Kidney epithelial cell (primary cell): ENCODE results near the gene UQCC2. TPM values are rescaled to one million over a fixed set of nuclear protein-coding genes. Genes with fewer than 3 reads are reported as not detected.

ENCODE experiments used
- DNase-seq: peaks from one replicate; pipeline ENCODE4 v3.0.0-alpha.2; 2010; ENCODE audit warnings: low read depth
- H3K27me3 ChIP-seq: 2 replicates; pipeline ENCODE4 v1.6.0; 2011; ENCODE audit warnings: low read length; ENCODE audit not compliant: control insufficient read depth, insufficient read depth
- H3K36me3 ChIP-seq: 2 replicates; pipeline ENCODE4 v1.5.1; 2011; ENCODE audit warnings: low read length; ENCODE audit not compliant: control insufficient read depth, insufficient read depth
- H3K4me3 ChIP-seq: 2 replicates; pipeline ENCODE4 v1.5.1; 2011; ENCODE audit warnings: low read depth, mild to moderate bottlenecking, control low read depth, low read length
- CTCF ChIP-seq: IDR thresholded peaks from 2 replicates; pipeline ENCODE4 v1.5.1; 2011; ENCODE audit warnings: mild to moderate bottlenecking, moderate library complexity, low read length, control low read depth, inconsistent platforms; ENCODE audit not compliant: insufficient read depth, poor library complexity, severe bottlenecking
- total RNA-seq: library from RNA; depleted of rRNA; stranded (reverse); fragments of >200 nt; gene quantifications from 2 replicates; pipeline ENCODE4 v1.2.3, GENCODE V29; 2015

UQCC2 gene
- total RNA-seq, 1 donor from 2014 or later = 38.4 TPM

GRCh38 chr6:33717934-33718455 lies 6.5 kb upstream of the UQCC2 start:
- no peak for DNase-seq
- H3K4me3 ChIP-seq = no peak overlapping the region
- no peaks in the 10 kb centered on the region for H3K36me3 ChIP-seq
- H3K27me3 ChIP-seq = peaks cover 9% of the 10 kb centered on the region
- TF ChIP-seq CTCF = no peak

- TF ChIP-seq CTCF = no peak
- no peaks in the 10 kb centered on the region for H3K36me3 ChIP-seq
- peaks cover 4% of the 10 kb centered on the region for H3K27me3 ChIP-seq
- DNase-seq = no peak
- no peak overlapping the region for H3K4me3 ChIP-seq
Observed at GRCh38 chr6:33716890-33717632, 5.6 kb upstream of the UQCC2 start.

- Histone ChIP-seq H3K27me3 (peaks cover 2% of the 10 kb centered on the region), H3K36me3 (no peaks in the 10 kb centered on the region), H3K4me3 (no peak overlapping the region)
- DNase-seq = no peak
- TF ChIP-seq CTCF = no peak
Observed at GRCh38 chr6:33716379-33716778, 4.9 kb upstream of the UQCC2 start.

- DNase-seq = no peak
- H3K4me3 ChIP-seq = no peak overlapping the region
- H3K36me3 ChIP-seq = no peaks in the 10 kb centered on the region
- no peak for TF ChIP-seq CTCF
- H3K27me3 ChIP-seq = no peaks in the 10 kb centered on the region
Observed at GRCh38 chr6:33714385-33715040, 3.0 kb upstream of the UQCC2 start.

GRCh38 chr6:33713786-33714185 lies 2.3 kb upstream of the UQCC2 start:
- no peak for TF ChIP-seq CTCF
- no peak for DNase-seq
- Histone ChIP-seq H3K36me3 (no peaks in the 10 kb centered on the region), H3K4me3 (no peak overlapping the region), H3K27me3 (no peaks in the 10 kb centered on the region)

- no peak for DNase-seq
- Histone ChIP-seq H3K4me3 (no peak overlapping the region), H3K36me3 (no peaks in the 10 kb centered on the region), H3K27me3 (no peaks in the 10 kb centered on the region)
- TF ChIP-seq CTCF = no peak
Observed at GRCh38 chr6:33712914-33713313, 1.4 kb upstream of the UQCC2 start.
